COR-L47 (cell line): ENCODE measurements around the gene RABGAP1L.

Source experiments
- DNase-seq: peaks from one replicate; lab custom pipeline; 2025; lab: John Stamatoyannopoulos, UW

RABGAP1L gene

DNA sequence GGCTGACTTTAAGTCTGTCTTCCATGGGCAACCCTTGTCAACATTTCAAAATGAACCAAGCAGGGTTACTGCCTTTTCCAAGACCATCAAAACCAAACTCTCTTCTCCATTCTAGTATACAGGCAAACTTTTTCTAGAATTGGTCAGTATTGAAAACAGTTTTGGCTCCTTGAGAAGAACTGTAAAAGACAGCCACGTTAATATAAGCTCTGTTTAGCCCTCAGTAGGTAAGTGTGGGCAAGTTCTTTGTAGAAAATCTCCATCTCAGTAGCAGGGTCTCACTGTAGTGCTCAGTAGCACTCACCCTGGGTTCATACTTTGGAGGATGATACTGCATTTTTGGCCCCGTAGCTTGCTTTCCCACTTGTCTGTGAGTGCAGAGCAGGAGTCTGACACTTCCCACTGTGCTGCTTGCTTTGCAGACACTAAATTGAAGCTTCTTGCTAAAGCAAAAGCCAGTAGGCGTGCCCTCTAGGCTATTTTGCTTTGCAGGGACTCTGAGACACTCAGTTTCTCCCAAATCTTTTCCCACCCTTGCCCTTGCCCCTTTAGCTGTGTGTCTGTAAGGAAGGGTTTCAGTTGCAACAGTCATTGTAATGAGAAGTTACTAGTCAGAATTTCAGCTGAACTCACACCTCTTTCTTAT is 806.2 kb downstream of the RABGAP1L start:
- DNase-seq: no peak

DNA sequence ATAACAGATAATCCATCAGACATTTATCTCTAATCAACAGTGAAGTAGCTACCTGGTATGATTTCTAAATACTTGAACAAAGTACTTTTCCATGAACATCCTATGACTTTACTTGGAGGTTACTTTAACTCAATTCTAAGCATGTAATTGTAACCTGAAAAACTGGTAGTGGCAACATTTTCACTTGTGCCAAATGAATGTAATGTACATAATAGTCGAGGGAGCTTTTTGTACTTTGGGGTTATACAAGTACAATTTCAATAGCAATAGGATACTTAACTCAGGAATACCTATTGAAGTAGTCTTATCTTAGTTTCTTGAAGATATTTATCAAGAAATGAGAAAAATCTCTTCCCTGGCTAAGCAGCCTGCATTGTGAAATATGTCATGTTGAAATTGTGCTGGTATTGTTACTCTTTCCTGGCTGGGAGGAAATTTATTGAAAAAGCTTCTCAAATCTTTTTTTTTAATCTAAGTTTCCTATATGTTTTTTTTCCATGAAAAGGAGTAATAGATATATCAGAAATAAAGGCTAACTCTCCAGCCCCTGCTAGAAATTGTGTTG is 806.8 kb downstream of the RABGAP1L start:
- no peak for DNase-seq

DNA sequence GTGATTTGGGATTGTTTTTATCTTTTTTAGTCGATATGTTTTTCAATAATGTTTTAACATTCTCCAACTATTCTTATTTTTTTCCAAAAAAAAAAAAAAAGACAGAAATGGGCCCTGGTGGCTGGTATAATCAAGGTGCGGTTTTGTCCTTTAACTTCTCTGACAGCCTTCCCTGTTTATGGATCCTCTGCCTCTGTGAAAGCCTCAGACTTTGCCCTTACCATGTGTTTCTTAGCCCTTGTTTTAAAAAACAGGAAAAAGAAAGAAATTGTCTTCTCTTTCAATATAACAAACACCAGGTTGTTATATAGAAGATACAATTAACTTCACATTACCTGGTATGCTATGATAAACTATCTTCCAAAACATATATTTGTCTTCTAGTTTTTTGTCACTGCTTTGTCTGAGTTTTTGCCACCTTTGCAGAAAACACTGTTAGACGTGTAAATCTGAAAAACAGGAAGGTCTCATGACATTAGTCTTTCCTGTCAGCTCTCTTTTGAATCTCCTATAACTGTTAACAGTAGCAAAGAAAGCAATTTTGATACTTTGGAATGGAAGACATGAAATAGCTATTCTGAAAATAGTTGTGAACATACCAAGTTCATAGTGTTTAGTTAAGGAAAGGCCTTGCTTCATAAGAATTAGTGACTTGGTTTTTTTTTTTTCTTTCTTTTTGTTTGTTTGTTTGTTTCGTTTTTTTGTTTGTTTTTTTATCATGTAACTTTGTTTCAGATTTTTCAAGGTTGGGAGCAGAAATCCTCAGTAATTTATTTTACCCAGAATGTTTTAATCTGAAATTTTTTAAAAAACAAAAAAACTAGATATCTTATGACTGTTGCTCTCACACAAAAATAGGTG is 808.8 kb downstream of the RABGAP1L start:
- DNase-seq: no peak

DNA sequence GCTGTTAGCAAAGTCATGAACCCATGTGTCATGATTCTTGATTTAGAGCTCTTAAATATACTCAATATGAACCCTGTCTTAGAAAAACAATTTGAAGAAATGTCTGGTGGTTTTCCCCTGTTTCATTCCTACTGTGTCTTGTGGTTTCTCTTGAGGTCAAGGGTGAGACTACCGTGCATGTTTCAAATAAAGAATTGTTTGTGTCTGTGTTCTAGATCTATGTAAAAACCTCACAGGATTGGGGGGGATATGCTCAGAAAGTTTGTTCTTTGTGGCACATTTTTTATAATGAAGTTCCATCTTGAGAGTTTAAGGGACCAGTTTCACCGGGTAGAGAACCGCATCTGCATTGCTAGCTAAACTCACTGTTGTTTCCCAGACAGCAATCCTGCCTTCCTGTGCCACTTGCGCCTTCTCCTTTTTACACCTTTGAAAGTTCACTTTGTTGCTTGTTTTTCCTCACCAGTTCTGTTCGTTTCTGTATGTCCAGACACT is 809.5 kb downstream of the RABGAP1L start:
- DNase-seq: no peak

DNA sequence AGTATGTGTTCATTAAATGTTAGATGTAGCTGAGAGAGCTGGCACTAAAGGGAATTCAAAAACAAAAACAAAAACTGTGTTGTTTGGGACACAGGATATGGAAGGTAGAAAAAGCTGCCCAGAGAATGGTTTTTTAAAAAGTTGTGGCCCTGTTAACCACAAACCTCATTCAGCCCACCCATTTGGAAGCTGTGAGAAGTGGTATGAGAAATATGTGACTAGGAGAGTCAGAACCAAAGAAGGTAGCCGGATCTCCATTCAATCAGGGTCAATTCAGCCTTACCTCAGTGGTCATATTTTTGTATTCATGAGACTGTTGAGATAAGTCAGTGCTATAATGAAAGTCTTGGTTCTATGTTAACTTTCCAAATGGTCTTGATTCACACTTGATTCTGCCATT is 810.7 kb downstream of the RABGAP1L start:
- no peak for DNase-seq

DNA sequence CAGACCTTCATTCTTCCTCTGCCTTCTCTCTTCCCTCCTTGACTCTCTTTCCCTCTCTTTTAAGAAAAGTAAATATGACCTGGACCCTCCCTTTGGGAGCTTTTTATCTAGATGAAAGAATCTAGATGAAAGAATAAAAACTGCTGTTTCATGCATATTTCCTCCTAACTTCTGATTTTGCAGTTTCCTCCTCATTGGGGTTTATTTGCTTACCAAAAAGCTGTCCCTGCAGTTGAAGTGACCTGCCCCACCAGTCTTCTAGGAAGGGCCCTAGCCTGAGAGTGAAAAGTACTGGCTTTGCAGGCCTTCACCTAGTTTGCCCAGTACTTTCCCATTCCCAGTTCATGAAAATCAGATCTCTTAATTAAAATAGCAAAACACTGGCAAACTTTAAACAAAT is 812.1 kb downstream of the RABGAP1L start:
- DNase-seq: no peak

DNA sequence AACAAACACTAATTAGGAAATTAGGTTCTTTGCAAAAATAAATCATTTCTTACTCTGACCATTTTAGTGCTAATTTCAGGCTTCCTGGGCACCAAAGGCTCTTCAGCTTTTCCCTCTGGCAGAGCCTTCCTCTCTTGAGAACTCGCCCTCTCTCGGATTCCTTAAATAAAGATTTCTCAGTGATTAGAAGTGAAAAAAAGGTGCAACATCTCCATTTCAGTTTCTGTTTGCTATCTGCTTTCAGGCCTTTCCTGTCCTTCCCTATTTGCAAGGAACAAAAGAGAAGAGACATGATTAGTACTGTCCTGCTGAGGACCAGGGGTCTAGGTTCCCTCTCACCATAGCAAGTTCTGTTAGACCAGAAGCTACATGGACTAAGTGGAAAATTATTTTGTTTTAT is 812.6 kb downstream of the RABGAP1L start:
- DNase-seq: no peak

DNA sequence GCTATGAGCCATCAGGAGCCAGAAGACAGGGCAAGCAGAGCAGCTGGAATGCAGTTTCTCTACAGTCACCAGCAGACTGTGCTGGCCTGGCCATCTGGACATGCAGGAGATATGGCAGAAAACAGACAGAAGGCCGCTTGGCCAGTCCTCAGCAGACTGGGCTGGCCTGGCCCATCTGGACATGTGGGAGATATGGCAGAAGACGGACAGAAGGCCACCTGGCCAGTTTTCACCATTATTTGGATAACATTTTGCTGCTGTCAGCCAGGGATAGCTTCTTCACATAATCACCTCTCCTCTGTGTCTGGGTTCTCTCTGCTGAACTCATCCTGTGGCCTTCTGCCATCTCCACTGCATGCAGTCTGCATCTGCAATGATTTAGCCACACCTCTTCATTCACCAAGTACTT is 815.4 kb downstream of the RABGAP1L start:
- DNase-seq: no peak

DNA sequence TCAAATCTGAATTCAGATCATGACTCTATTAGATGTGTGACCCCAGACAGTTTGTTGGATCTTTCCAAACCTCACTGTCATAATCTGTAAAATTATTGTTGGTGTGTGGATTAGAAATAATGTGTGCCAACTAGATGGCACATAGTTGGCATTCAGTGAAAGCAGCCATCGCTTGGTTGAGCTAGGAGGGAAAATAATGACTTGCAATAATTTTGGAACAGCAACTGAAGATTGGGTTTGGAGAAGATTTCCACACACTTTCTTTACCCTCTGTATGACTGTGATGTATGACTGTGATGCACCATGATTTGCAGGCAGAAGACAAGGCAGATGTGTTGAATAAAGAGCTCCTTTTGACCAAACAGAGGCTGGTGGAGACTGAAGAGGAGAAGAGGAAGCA is 816.4 kb downstream of the RABGAP1L start:
- DNase-seq: no peak

DNA sequence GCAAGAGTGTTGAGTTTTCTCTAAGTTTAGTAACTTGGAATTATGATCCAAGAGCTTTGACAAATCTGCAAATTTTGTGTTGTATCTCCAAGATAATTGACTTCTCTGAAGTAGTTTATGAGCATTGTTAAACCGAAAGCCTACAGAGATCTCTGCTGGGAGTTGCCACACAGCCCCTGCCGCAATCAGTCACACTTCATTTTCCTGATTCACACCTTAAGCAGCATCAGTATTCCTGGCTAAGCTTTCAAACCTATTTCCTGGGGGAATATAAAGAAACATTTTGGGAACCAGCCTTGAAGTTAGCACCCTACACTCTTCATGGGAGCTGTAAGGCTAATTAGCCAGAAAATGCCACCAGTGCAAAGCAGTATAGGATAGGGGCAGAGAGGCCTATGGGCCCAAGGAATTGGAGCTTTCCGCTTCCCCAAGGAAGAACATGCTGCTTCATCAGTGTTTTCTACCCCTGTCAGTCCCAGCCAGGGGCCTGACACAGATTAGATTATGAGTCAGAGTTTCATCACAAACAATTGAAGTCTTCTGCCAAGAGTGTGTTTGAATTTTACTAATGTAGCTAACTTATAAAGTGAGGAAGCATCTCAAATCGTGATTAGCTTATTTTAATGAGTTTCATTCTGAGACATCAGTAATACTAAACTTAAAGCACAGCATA is 817.3 kb downstream of the RABGAP1L start:
- no peak for DNase-seq

DNA sequence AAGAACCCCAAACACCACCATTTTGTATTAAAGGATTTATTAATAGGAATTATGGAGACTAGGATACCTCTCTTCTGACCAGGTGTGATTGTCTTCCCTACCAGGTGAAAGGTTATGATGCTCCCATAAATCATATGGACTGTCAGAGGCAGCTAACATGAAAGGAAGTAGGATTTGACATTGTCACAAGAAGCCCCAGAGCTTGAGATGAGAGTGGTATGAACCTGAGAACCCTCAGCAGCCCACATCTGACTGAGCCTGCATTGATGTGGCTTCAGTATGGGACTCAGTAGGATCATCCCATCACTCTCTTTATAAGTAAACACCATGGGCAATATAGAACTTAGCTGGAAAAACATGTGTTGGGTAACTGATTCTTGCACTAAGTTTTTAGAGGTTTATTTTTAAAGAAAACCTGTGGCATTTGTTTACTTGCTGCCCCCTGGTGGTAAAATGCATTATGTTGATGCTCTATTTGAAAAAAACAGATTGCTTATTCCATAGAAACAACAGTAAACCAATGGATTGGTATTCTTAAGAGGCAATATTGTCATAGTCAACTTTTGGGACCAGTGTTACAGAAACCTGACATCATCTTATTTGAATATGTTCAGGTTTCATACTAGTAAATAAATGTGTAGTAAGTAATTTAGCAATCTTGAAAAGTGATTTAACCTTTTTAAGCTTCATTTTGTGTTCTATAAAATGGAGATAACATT is 823.8 kb downstream of the RABGAP1L start:
- DNase-seq: peak; percentile 60

DNA sequence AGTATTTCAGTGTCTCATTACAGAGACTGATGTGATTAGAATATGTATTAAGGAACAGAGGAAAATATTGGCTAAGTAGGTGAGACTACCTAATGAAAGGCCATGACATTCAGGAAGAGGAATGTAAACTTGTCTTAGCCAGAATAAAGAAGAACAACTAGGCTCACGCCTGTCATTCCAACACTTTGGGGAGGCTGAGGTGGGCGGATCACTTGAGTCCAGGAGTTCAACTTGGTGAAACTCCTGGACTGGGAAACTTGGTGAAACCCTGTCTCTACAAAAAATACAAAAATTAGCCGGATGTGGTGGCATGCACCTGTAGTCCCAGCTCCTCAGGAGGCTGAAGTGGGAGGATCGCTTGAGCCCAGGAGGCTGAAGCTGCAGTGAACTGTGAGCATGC is 825.6 kb downstream of the RABGAP1L start:
- DNase-seq: no peak

DNA sequence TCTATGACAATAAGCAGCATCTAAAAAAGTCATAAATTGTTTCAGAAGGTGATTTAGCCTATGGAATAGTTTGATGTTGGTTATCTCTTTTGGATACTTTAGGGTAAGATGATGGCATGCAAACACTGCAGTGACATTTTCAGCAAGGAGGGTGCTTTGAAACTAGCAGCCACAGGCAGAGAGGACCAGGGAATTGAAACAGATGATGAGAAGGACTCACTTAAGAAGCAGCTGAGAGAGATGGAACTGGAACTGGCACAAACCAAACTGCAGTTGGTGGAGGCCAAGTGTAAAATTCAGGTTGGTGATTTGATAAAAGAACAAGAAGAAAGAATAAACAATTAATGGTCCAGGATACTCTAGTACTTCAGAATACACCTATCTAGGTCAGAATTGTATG is 829.2 kb downstream of the RABGAP1L start:
- DNase-seq: no peak

DNA sequence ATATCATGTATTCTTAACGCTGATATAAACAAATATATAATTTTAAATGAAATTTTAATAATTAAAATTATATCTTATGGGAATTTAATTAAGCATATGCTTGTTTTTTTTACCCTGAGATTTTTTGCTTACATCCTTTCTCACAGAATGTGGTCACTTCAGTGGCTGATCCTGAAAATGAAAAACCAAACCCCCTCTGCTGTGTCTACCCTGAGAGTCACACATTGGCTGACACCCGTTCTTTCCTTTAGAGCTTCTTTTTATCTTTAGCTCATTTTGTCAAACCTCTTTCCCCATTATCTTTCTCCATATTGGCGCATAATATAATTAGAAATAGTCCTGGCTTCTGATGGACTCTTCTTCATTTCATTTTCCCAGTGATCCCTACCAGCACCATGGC is 829.7 kb downstream of the RABGAP1L start:
- no peak for DNase-seq

DNA sequence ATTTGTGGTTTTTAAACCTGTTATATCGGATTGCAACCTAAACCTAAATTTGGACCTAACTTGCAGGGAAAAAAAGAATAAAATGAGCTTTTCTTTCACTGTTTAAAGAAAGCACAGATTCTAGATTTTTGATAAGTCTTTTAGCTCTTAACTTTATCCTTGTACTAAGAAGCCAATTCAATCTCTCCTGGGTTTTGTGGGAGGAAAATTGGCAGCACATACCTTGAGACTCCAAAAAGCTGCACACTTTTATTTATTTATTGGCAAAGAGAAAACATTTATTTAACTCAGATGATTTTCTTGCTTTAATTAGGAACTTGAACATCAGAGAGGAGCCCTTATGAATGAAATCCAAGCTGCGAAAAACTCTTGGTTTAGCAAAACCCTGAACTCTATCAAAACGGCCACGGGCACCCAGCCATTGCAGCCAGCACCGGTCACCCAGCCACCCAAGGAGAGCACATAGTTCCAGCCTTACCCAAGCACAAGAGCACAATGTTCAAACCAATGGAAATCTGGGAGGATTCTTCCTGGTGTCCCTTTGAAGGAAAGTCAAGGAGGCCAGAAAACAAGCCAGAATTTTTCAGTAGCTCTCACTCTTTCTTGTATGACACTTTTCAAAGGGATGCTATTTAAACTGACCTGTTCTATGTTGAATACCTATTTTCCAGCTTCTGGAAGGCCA is 830.4 kb downstream of the RABGAP1L start:
- DNase-seq: no peak

DNA sequence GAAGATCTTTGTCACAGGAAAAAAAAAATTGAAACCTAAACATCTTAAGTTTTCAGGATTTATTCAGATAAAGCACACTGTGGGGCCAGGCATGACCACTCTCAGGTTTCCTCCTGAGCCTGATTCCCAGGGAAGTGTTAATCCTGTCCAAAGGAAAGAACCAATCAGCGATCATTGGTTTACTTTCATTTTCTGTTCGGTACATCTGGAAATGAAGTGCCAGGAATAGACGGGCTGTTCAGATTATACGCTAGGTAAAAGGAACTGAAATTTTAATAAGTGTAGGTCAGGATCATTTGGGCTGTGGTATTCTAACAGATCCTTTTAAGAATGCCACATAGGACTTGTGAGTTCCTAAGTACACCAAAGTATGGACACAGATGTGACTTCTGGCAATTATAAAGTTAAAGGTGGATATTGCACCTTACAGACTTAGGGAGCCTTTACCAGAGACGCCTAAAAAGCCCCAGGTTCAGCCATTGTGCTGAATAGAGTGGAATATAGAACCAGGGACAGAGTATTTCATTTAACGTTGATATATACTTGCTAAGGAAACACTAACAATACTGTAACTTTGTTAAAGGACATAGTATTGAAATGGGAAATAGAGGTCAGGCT is 831.2 kb downstream of the RABGAP1L start:
- DNase-seq: peak; percentile 24

DNA sequence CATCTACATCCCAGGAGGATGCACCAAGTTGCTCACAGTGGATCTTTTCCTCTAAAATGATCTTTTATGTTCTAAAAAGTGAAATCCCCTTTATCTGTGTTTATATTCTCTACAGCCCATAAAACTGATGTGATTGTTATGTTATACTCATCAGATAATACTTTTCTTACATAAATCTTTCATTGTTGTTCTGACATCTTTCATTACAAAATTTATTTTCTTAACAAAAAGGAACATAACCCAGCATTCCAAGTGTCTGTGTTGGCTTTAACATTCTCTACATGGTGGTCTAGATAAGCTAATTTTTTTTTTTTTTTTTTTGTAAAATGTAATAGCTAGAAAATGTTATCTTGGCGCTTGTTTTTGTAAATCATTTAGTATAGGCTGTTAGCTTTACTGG is 832.2 kb downstream of the RABGAP1L start:
- DNase-seq: no peak

DNA sequence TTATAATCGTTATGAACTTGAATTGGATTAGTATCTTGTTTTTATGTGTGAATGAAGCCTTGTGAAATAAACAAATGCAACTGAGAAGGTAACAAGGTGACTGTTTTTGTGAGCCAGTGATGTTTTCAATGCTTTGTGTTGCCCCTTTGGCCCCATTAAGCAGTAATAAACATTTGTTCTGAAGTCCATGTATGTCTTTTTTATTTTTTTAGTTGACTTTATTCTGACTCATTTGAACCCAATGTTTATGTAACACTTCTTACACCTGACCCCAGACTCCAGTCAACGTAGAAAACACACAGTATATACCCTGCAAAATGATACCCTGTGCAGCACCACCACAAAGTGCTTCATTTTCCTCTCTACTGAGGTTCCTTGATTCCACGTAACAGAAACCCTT is 835.8 kb downstream of the RABGAP1L start:
- no peak for DNase-seq

DNA sequence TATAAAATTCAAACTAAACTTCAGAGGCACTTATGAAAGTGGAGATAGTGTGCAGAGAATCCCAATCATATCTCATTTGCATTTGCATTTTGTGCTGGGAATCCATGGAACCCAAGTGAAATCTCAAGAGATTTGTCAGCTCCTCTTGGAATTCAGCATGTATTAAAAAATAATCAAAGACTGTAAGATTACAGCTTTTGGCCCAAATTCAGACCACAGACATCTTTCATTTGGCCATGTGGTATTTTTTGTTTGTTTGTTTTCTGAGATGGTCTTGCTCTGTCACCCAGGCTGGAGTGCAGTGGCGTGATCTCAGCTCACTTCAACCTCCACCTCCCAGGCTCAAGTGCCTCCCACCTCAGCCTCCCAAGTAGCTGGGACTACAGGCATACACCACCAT is 836.6 kb downstream of the RABGAP1L start:
- DNase-seq: no peak

DNA sequence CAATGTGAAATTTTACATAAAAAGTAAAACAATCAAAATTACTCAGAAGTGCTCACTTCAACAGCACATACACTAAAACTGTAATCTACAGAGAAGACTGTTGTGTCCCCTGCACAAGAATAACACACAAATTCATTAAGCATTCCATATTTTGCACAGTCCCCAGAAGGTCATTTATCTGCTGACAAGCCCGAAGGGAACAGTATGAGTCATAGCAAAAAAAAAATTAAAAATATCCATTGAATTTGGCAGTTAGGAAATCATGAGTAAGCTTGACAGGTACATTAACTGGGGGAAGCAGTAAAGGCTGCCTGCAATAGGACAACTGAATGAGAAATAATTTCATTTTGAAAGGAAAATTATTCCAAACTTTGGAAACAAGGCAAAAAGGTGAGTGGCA is 837.2 kb downstream of the RABGAP1L start:
- no peak for DNase-seq

DNA sequence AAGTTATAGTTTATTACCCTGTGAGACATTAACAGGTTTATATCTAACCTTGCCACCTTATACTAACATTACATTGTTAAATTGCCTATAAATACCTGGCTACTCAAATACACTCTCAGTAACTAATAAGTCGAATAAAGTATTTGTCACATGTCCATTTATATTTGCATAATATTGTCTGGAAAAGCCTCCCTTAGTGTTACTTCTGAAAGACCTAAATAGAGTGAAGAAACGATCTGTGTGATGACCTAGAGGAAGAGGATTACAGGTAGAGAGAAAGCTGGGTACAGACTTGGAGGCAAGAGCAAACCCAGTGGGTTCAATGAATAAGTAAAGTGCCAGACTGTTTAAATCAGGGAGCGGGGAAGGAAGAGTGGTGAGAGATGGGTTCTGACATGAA is 837.7 kb downstream of the RABGAP1L start:
- no peak for DNase-seq
